RKO (cell line): ENCODE results near the gene SAMD4B.

ENCODE experiments used
- DNase-seq: peaks from one replicate; pipeline ENCODE4 v3.0.0-alpha.2; 2016; ENCODE audit warnings: low spot score

SAMD4B gene

DNA sequence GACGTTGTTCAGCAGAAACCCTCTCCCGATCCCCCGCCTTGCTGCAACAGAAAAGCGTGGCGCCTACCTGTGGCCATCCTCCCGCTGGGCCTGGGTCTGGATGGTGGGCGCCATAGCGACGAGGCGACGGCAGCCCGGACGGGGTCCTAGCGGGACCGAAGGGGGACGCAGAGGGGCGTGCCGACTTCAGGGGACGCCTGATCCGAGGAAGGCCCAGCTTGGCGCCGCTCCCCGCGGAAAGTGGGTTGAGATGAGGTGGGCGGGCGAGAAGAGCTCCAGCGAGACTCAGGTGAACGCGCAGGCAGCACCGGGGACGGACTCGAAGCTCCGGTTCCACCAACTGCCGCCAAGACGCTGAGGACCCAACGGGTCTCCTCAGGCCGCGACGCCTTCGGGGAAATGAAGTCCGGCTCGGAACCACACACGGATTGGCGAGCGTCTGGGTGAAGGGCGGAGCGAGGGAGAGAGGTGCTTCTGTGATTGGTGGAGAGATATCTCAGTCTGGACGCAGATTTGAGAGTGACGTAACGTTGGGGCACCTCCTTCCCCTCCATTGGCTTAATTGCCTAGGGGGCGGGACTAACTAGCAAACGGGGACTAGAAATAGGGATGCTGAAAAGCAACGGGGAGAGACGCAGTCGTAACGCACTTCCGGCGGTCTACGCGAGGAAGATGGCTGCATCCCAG is 48.7 kb downstream of the SAMD4B start, which contains the start of the genes MED29 and PAF1:
Gene MED29, plus strand, starts transcription at position 628 of the 687 bp plus-strand sequence. Its CDS starts 45 bp downstream, at position 673.
Gene PAF1, minus strand, starts transcription at position 356 of the 687 bp plus-strand sequence. Its CDS starts 242 bp downstream, at position 114.
- DNase-seq, result peak; percentile 100

DNA sequence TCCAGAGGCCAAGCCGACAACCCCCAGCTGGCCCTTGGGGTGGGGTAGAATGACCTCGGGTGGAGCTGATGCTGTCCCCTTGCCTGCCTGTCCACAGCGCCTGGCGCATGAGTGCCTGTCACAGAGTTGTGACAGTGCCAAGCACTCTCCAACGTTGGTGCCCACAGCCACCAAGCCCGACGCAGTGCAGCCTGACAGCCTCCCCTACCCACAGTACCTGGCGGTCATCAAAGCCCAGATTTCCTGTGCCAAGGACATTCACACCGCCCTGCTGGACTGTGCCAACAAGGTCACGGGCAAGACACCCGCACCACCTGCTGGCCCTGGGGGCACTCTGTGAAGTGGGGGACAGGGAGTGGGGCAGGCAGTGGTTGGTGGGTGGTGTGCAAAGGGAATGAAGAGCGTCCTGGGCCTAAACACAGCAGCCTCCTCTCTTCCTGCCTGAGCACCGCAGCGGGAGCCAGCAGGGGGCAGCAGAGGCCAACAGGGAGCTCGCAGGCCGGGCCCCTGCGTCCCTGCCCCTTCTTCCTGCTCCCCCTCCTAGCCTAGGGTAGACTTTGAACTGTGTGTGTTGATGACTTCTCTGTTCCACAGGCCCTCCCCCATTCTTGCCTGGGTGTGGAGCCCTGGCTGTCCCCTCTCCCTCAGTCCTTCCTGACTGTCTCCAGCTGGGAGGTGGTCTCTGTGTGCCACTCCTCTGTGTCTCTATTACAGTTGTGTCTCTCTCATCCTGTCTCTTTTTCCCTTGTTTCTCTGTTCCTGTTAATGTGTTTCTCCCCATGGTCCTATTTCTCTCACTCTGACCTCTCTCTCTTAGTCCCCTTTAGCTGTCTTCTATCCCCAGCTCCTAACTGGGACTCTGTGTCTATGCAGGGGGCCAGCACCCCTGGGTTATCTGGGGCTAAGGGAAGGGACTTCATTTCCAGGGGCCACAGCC is 55.4 kb downstream of the SAMD4B start:
- DNase-seq, result peak; percentile 85

DNA sequence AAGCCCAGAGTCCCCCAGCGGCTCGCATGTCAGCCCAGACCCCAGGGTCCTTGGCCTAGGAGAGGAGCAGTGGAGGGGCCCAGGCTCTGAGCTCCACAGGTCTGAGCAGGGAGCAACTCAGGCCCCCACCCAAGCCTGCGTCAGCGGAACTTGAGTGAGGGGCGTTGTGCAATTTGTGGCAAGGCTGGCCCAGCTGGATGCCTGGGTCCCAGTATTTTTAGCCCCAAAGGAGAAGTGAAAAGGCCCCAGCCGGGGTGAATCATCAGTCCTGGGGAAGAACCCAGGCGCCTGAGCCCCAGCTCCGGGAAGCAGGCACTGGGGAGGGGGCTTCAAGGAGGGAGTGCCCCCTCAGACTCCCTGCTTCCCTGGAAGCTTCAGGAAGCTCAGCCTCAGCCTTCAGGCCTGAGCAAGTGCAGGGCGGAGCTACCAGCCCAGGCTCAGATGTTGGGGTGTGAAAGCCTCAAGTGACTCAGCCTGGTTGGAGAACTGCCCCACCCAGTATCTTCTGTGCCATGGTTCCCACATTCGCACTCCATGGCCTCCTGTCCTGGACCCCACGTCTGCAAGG is 56.2 kb downstream of the SAMD4B start:
- peak; percentile 73 for DNase-seq

- DNase-seq, result no peak
Measured at GRCh38 chr19:39399668-39400050, 57.4 kb downstream of the SAMD4B start.

DNA sequence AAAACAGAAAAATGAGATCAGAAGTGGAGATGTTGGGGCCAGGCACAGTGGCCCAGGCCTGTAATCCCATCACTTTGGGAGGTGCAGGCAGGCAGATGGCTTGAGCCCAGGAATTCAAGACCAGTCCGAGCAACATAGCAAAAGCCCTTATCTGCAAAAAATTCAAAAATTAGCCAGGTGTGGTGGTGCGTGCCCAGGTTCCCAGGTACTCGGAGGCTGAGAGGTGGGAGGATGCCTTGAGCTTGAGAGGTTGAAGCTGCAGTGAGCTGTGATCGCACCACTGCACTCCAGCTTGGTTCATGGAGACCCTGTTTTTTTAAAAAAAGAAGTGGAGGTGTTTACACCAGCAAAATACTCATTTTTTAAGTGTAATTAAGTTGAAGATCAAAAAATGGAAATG is 57.8 kb downstream of the SAMD4B start:
- no peak for DNase-seq

- no peak for DNase-seq
Measured at GRCh38 chr19:39401070-39401548, 58.9 kb downstream of the SAMD4B start.

DNA sequence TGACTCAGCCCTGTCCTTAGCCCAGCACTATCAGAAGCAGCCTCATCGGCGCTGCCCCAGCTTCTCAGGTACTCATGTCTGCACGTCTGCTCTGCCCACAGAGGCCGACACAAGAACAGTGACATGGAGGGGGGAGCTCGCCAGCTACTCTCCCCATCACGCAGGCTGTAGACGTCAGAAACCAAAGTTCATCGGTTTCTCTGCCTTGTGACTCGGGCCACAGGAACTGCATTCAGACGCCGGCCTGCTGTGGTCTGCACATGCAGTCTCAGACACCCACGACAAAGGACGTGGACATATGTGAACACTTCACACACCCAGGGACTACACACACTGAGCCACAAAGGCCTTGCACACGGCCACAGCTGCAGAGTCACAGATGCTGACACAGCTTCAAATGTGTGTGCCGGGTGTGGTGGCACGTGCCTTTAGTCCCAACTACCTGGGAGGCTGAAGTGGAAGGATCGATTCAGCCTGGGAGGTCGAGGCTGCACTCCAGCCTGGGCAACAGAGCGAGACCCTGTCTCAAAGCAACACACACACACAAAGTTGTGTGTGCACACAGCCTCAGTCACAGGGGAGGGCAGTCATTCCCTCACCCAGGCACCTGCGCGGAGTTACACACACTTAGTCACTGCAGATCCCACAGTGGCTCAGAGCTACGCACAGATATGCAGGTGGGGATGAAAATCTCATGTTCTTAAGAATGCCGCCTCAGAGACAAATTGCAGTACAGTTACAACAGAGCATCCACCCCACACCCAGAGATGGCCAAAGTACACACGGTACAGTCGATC is 59.5 kb downstream of the SAMD4B start:
- peak; percentile 93 for DNase-seq

- DNase-seq, result peak; percentile 90
Measured at GRCh38 chr19:39402346-39403300, 60.4 kb downstream of the SAMD4B start.

- DNase-seq, result peak; percentile 94
Measured at GRCh38 chr19:39403331-39404312, 61.4 kb downstream of the SAMD4B start.

- no peak for DNase-seq
Measured at GRCh38 chr19:39405261-39405957, 63.2 kb downstream of the SAMD4B start.

DNA sequence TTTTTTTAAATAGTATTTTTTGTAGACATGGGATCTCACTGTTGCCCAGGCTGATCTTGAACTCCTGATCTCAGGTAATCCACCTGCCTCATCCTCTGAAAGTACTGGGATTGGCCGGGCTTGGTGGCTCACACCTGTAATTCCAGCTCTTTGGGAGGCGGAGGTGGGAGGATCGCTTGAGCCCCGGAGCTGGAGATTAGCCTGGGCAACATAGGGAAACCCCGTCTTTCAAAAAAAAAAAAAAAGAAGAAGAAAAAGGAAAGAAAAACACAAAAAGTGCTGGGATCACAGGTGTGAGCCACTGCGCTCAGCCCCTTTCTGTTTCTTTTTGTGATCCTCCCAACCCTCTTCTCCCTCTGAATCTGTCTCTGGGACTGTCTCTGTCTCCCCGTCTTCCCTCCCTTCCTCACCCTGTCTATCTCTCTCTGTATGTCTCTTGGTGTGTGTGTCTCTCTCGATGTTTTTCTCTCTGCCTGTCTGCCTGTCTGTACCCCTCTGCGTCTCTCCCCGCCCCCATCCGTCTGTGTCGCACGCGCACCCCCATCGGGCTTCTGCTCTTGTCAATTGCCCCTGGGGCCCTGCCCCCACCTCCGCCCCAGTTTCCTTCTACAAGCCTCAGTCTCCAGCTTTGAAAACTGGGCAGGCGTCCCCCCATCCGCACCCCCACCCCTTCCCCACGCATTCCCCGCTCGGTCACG is 63.9 kb downstream of the SAMD4B start:
- peak; percentile 70 for DNase-seq

- peak; percentile 82 for DNase-seq
Measured at GRCh38 chr19:39406656-39407409, 64.6 kb downstream of the SAMD4B start, which contains the start of gene ZFP36. Gene ZFP36, plus strand, starts transcription at chr19:39406847. Its CDS starts 58 bp downstream, at chr19:39406905.

GRCh38 chr19:39407410-39407659 is 65.1 kb downstream of the SAMD4B start:
- DNase-seq, result no peak

DNA sequence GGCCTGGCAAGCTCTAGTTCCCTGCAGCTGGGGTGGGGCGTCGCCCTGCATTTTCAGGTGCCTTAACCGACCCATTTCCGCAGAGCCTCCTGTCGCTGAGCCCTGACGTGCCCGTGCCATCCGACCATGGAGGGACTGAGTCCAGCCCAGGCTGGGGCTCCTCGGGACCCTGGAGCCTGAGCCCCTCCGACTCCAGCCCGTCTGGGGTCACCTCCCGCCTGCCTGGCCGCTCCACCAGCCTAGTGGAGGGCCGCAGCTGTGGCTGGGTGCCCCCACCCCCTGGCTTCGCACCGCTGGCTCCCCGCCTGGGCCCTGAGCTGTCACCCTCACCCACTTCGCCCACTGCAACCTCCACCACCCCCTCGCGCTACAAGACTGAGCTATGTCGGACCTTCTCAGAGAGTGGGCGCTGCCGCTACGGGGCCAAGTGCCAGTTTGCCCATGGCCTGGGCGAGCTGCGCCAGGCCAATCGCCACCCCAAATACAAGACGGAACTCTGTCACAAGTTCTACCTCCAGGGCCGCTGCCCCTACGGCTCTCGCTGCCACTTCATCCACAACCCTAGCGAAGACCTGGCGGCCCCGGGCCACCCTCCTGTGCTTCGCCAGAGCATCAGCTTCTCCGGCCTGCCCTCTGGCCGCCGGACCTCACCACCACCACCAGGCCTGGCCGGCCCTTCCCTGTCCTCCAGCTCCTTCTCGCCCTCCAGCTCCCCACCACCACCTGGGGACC is 65.6 kb downstream of the SAMD4B start:
- peak; percentile 58 for DNase-seq

DNA sequence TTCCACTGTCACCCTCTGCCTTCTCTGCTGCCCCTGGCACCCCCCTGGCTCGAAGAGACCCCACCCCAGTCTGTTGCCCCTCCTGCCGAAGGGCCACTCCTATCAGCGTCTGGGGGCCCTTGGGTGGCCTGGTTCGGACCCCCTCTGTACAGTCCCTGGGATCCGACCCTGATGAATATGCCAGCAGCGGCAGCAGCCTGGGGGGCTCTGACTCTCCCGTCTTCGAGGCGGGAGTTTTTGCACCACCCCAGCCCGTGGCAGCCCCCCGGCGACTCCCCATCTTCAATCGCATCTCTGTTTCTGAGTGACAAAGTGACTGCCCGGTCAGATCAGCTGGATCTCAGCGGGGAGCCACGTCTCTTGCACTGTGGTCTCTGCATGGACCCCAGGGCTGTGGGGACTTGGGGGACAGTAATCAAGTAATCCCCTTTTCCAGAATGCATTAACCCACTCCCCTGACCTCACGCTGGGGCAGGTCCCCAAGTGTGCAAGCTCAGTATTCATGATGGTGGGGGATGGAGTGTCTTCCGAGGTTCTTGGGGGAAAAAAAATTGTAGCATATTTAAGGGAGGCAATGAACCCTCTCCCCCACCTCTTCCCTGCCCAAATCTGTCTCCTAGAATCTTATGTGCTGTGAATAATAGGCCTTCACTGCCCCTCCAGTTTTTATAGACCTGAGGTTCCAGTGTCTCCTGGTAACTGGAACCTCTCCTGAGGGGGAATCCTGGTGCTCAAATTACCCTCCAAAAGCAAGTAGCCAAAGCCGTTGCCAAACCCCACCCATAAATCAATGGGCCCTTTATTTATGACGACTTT is 66.4 kb downstream of the SAMD4B start:
- peak; percentile 75 for DNase-seq
